Duodenal mucosa (tissue), 2 donors: ENCODE results near the gene TBX19.

Source experiments
- H3K27ac ChIP-seq: one replicate; pipeline ENCODE4 v1.7.0; 2013; ENCODE audit warnings: low read depth, low read length
- H3K27me3 ChIP-seq, 2 donors: one replicate each; pipeline ENCODE4 v1.7.0; 2013; ENCODE audit warnings: low read length in 2 of 2, control low read depth in 1 of 2; ENCODE audit not compliant: insufficient read depth in 2 of 2, control insufficient read depth in 1 of 2
- H3K36me3 ChIP-seq, 2 donors: one replicate each; pipeline ENCODE4 v1.7.0; 2013; ENCODE audit warnings: low read length in 2 of 2, control low read depth in 1 of 2; ENCODE audit not compliant: insufficient read depth in 2 of 2, control insufficient read depth in 1 of 2
- H3K4me1 ChIP-seq, 2 donors: one replicate each; pipeline ENCODE4 v1.7.0; 2013; ENCODE audit warnings: low read length in 2 of 2, control low read depth in 1 of 2; ENCODE audit not compliant: insufficient read depth in 2 of 2, control insufficient read depth in 1 of 2
- H3K4me3 ChIP-seq, 2 donors: one replicate each; pipeline ENCODE4 v1.7.0; 2013; ENCODE audit warnings: low read length in 2 of 2, low read depth in 1 of 2
- H3K9ac ChIP-seq, 2 donors: one replicate each; pipeline ENCODE4 v1.7.0; 2013; ENCODE audit warnings: low read length in 2 of 2, low read depth in 1 of 2
- H3K9me3 ChIP-seq, 2 donors: one replicate each; pipeline ENCODE4 v1.7.0; 2013; ENCODE audit warnings: low read length in 2 of 2, control low read depth in 1 of 2; ENCODE audit not compliant: control insufficient read depth in 1 of 2

The TBX19 gene

DNA sequence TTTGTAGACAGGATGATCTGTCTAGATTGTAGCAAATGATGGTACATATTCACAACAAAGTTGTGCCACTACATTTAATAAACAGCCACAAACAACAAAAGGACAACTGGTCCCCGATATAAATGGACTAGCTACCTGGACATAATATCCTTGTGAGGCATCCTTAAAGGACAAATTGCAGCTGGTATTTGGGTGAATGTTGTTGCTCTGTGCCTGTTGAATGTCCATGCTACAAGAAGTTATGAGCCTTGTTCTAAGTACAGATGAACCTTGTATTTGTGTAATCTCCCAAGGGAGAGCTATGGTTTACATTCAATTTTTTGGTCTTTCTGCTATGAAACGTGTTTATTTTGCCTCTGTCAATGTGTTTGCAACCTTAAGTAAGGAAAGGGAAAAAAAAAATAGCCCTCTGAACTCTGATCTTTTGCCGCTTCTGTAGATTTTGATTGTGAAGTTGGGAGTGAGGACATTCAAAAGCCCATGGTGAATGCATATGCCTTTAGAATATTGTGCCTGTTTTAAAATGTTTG, 28.4 kb upstream of the TBX19 start:
- Histone ChIP-seq H3K4me3 (no peak overlapping the region), H3K27ac (no peak overlapping the region), H3K9me3 (peaks cover 11% of the 10 kb centered on the region in 2 donors), H3K4me1 (no peaks in the 10 kb centered on the region), H3K9ac (no peak overlapping the region), H3K27me3 (no peaks in the 10 kb centered on the region), H3K36me3 (peaks cover 14 to 36% of the 10 kb centered on the region in 2 donors)

DNA sequence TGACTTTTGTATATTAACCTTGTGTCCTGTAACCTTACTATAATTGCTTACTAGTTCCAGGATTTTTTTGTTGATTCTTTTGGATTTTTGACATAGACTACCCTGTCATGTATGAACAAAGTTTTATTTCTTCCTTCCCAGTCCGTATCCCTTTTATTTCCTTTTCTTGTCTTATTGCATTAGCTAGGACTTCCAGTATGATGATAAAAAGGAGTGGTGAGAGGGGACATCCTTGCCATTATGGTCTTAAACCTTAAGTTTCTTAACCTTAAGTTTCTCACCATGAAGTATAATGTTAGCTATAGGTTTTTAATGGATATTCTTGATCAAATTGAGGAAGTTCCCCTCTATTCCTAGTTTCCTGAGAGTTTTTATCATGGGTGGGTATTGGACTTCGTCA, 24.5 kb upstream of the TBX19 start:
- H3K9me3 ChIP-seq: peaks cover 11% of the 10 kb centered on the region in 2 donors
- H3K9ac ChIP-seq: no peak overlapping the region
- no peaks in the 10 kb centered on the region for H3K27me3 ChIP-seq
- H3K27ac ChIP-seq: no peak overlapping the region
- H3K4me3 ChIP-seq: no peak overlapping the region
- peaks cover 3 to 19% of the 10 kb centered on the region in 2 donors for H3K36me3 ChIP-seq
- H3K4me1 ChIP-seq: peaks cover 0 to 2% of the 10 kb centered on the region in 2 donors

- H3K27me3 ChIP-seq: no peaks in the 10 kb centered on the region
- peaks cover 0 to 3% of the 10 kb centered on the region in 2 donors for H3K4me1 ChIP-seq
- H3K4me3 ChIP-seq: no peak overlapping the region
- H3K9ac ChIP-seq: no peak overlapping the region
- H3K36me3 ChIP-seq: peaks cover 3 to 12% of the 10 kb centered on the region in 2 donors
- H3K27ac ChIP-seq: no peak overlapping the region
- peaks cover 11% of the 10 kb centered on the region in 2 donors for H3K9me3 ChIP-seq
Measured at GRCh38 chr1:168257397-168257796, 23.3 kb upstream of the TBX19 start.

GRCh38 chr1:168259567-168259966, 21.1 kb upstream of the TBX19 start:
- Histone ChIP-seq H3K27me3 (no peaks in the 10 kb centered on the region), H3K36me3 (peaks cover 3 to 13% of the 10 kb centered on the region in 2 donors), H3K9me3 (peaks cover 11 to 13% of the 10 kb centered on the region in 2 donors)

GRCh38 chr1:168260393-168260792, 20.3 kb upstream of the TBX19 start:
- H3K27me3 ChIP-seq: no peaks in the 10 kb centered on the region
- H3K9me3 ChIP-seq: peaks cover 11 to 14% of the 10 kb centered on the region in 2 donors
- no peak overlapping the region for H3K27ac ChIP-seq
- H3K9ac ChIP-seq: no peak overlapping the region
- H3K36me3 ChIP-seq: peaks cover 3 to 11% of the 10 kb centered on the region in 2 donors
- H3K4me3 ChIP-seq: no peak overlapping the region
- peaks cover 0 to 3% of the 10 kb centered on the region in 2 donors for H3K4me1 ChIP-seq

More at GRCh38 chr1:168259567-168259966, 21.1 kb upstream of the TBX19 start:
- no peak overlapping the region for H3K4me3 ChIP-seq
- no peak overlapping the region for H3K9ac ChIP-seq
- peaks cover 0 to 3% of the 10 kb centered on the region in 2 donors for H3K4me1 ChIP-seq
- H3K27ac ChIP-seq: no peak overlapping the region

DNA sequence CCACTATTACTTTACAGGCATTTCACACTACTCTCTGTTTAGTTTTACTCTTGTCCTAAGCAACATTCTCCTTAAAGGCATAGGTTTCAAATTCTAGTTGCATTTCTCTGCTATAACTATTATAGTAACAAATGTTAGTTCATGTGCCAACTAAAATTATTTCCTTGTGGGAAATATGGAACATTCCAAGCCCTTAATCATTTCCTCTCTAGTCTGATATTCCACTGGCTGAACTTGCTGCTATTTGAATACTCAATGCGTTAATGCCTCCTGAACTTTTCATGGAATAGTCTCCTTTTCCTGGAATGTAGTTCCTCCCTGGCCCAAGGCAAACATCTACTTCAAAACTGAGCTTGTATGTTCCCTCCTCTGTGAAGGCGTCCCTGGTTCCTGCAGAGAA, 19.3 kb upstream of the TBX19 start:
- Histone ChIP-seq H3K4me3 (no peak overlapping the region), H3K9ac (no peak overlapping the region), H3K27me3 (no peaks in the 10 kb centered on the region), H3K36me3 (peaks cover 0 to 5% of the 10 kb centered on the region in 2 donors), H3K4me1 (peaks cover 0 to 3% of the 10 kb centered on the region in 2 donors), H3K27ac (no peak overlapping the region), H3K9me3 (peaks cover 2 to 6% of the 10 kb centered on the region in 2 donors)

DNA sequence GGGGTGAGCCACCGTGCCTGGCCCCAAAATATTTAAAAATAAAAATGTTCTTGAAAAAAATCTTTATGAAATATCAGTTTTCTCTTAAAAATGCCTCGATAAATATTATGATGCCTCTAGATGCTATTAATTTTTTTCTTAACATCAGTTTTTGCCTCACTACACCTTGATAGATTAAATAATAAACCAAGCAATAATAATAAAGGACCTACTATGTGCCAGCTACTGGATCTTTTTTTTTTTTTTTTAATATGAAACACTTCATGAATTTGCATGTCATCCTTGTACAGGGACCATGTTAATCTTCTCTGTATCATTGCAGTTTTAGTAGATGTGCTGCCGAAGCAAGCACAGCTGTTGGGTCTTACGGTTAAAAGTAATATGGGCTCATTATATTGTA, 17.5 kb upstream of the TBX19 start:
- no peak overlapping the region for H3K4me3 ChIP-seq
- peaks cover 0 to 5% of the 10 kb centered on the region in 2 donors for H3K36me3 ChIP-seq
- H3K27me3 ChIP-seq: no peaks in the 10 kb centered on the region
- H3K4me1 ChIP-seq: peaks cover 0 to 3% of the 10 kb centered on the region in 2 donors
- H3K9me3 ChIP-seq: peaks cover 0 to 3% of the 10 kb centered on the region in 2 donors
- H3K9ac ChIP-seq: no peak overlapping the region
- no peak overlapping the region for H3K27ac ChIP-seq

DNA sequence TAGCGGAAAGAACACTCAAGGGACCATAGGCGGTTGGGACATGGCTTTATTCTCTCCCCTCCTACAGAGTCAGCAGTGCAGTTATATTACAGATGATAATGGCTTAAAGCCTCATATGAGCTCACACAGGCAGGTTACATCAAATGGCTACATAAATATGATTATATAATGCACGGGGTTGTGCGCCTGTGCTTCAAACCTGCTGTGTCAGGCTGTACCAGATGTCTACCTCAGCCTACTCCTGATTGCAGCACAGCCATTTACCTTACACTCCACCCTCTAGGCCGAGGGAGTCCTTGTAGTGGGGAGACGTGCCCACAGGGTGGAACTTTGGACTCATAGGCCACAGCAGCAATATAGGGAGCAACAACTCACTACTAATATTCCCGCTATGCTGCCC, 16.4 kb upstream of the TBX19 start:
- H3K9ac ChIP-seq: no peak overlapping the region
- H3K9me3 ChIP-seq: peaks cover 0 to 3% of the 10 kb centered on the region in 2 donors
- H3K36me3 ChIP-seq: peaks cover 0 to 5% of the 10 kb centered on the region in 2 donors
- H3K4me1 ChIP-seq: peaks cover 0 to 3% of the 10 kb centered on the region in 2 donors
- H3K27ac ChIP-seq: no peak overlapping the region
- H3K4me3 ChIP-seq: no peak overlapping the region
- no peaks in the 10 kb centered on the region for H3K27me3 ChIP-seq

GRCh38 chr1:168265596-168265995, 15.1 kb upstream of the TBX19 start:
- Histone ChIP-seq H3K4me3 (no peak overlapping the region), H3K36me3 (peaks cover 0 to 5% of the 10 kb centered on the region in 2 donors), H3K9me3 (peaks cover 0 to 3% of the 10 kb centered on the region in 2 donors), H3K4me1 (peaks cover 0 to 3% of the 10 kb centered on the region in 2 donors), H3K27me3 (no peaks in the 10 kb centered on the region), H3K9ac (no peak overlapping the region), H3K27ac (no peak overlapping the region)

- H3K9me3 ChIP-seq: peaks cover 0 to 3% of the 10 kb centered on the region in 2 donors
- H3K36me3 ChIP-seq: peaks cover 0 to 5% of the 10 kb centered on the region in 2 donors
- no peaks in the 10 kb centered on the region for H3K4me1 ChIP-seq
- no peak overlapping the region for H3K9ac ChIP-seq
- no peak overlapping the region for H3K4me3 ChIP-seq
- H3K27me3 ChIP-seq: no peaks in the 10 kb centered on the region
- H3K27ac ChIP-seq: no peak overlapping the region
Measured at GRCh38 chr1:168266644-168267186, 14.0 kb upstream of the TBX19 start.
